Suprapubic skin (tissue), 4 donors: Measurements from ENCODE around the gene PRR20G. TPM values are rescaled to one million over a fixed set of nuclear protein-coding genes. Genes with fewer than 3 reads are reported as not detected.
"Not testable (repeated sequence)": the region's sequence is repeated elsewhere in the genome, so short reads cannot be mapped to it uniquely, and the experiment has no call there.

ENCODE experiments used
- DNase-seq, 2 donors: peaks; one replicate each; pipeline ENCODE4 v3.0.0-alpha.2; 2019; ENCODE audit warnings: low spot score in 2 of 2
- H3K27ac ChIP-seq: fragments of 200-600 bp; sonication (generic); one replicate; pipeline ENCODE4 v1.5.1; 2019
- H3K27me3 ChIP-seq: fragments of 200-600 bp; sonication (generic); one replicate; pipeline ENCODE4 v1.5.1; 2019
- H3K36me3 ChIP-seq: fragments of 200-600 bp; sonication (generic); one replicate; pipeline ENCODE4 v1.5.1; 2019
- H3K4me1 ChIP-seq: fragments of 200-600 bp; sonication (generic); one replicate; pipeline ENCODE4 v1.5.1; 2019
- H3K4me3 ChIP-seq: fragments of 200-600 bp; sonication (generic); one replicate; pipeline ENCODE4 v1.5.1; 2019; ENCODE audit warnings: mild to moderate bottlenecking
- H3K9me3 ChIP-seq: fragments of 200-600 bp; sonication (generic); one replicate; pipeline ENCODE4 v1.5.1; 2019
- EP300 ChIP-seq: sonication (generic); formaldehyde crosslinking; IDR thresholded peaks from one replicate; pipeline ENCODE4 v1.6.1; 2017; ENCODE audit warnings: antibody characterized with exemption
- POLR2A ChIP-seq, 2 donors: fragments of 450-650 bp; IDR thresholded peaks; one replicate each; pipeline ENCODE4 v1.6.1; 2017; ENCODE audit warnings: antibody characterized with exemption in 2 of 2, mild to moderate bottlenecking in 2 of 2, moderate library complexity in 2 of 2
- POLR2AphosphoS5 ChIP-seq, 3 donors: sonication (generic); formaldehyde crosslinking; IDR thresholded peaks; one replicate each; pipeline ENCODE4 v1.6.1; 2017; ENCODE audit warnings: antibody characterized with exemption in 3 of 3
- WGBS: methylation state at CpG from one replicate; pipeline ENCODE4 v1.1.5; 2018; 5-methylcytosine and 5-hydroxymethylcytosine counted together
- total RNA-seq, 4 donors: library from RNA; depleted of rRNA; stranded (reverse); fragments of >200 nt; gene quantifications; one replicate each; pipeline ENCODE4 v1.1.0, GENCODE V29; 2016
- TF ChIP-seq, protein P1 (sequence below), 2 donors: fragments of 200-600 bp in 1 of 2; fragments of 450-650 bp in 1 of 2; sonication (generic) in 1 of 2; IDR thresholded peaks; one replicate each; pipeline ENCODE4 v1.5.1; 2016 to 2019; ENCODE audit warnings: antibody characterized with exemption in 2 of 2, mild to moderate bottlenecking in 1 of 2, moderate library complexity in 1 of 2

Gene PRR20G
- total RNA-seq, 4 donors from 2014 or later = not detected

- Histone ChIP-seq H3K36me3 (no peaks in the 10 kb centered on the region), H3K27ac (no peak overlapping the region), H3K4me3 (no peak overlapping the region), H3K27me3 (peaks cover 4% of the 10 kb centered on the region), H3K4me1 (no peaks in the 10 kb centered on the region), H3K9me3 (no peaks in the 10 kb centered on the region)
- WGBS = 65% methylated on average over 4 of the region's 4 CpGs
- no peak for TF ChIP-seq POLR2A (IDR thresholded peaks at IDR 0.05)
- TF ChIP-seq POLR2AphosphoS5 (IDR thresholded peaks at IDR 0.05) = no peak
- TF ChIP-seq, protein P1, sequence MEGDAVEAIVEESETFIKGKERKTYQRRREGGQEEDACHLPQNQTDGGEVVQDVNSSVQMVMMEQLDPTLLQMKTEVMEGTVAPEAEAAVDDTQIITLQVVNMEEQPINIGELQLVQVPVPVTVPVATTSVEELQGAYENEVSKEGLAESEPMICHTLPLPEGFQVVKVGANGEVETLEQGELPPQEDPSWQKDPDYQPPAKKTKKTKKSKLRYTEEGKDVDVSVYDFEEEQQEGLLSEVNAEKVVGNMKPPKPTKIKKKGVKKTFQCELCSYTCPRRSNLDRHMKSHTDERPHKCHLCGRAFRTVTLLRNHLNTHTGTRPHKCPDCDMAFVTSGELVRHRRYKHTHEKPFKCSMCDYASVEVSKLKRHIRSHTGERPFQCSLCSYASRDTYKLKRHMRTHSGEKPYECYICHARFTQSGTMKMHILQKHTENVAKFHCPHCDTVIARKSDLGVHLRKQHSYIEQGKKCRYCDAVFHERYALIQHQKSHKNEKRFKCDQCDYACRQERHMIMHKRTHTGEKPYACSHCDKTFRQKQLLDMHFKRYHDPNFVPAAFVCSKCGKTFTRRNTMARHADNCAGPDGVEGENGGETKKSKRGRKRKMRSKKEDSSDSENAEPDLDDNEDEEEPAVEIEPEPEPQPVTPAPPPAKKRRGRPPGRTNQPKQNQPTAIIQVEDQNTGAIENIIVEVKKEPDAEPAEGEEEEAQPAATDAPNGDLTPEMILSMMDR (IDR thresholded peaks at IDR 0.05) = no peak
- no peak for TF ChIP-seq EP300
- DNase-seq = no peak
Observed at GRCh38 chr3:127320529-127321121, 32.8 kb upstream of the PRR20G start.

DNA sequence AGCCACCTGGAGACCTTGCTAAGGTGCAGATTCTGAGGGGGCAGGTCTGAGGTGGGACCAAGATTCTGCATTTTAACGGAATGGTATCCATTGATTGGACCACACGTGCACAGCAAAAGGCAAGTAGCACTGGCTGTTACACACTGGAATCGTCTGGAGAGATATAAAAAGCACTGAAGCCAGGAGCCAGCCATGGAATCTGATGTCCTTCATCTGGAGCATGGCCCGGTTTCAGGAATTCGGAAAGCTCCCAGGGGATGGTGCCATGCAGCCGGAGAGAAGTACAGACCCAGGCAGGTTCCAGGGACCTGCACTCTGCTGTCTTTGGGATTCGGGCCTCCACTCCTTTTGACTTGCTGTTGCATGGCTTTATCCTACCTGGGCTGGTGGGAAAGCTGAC lies 28.8 kb upstream of the PRR20G start:
- H3K9me3 ChIP-seq = no peaks in the 10 kb centered on the region
- no peaks in the 10 kb centered on the region for H3K36me3 ChIP-seq
- no peak for TF ChIP-seq POLR2AphosphoS5 (IDR thresholded peaks at IDR 0.05)
- TF ChIP-seq EP300 = no peak
- TF ChIP-seq, protein P1 (IDR thresholded peaks at IDR 0.05) = no peak
- TF ChIP-seq POLR2A (IDR thresholded peaks at IDR 0.05) = no peak
- no peaks in the 10 kb centered on the region for H3K4me1 ChIP-seq
- no peak overlapping the region for H3K4me3 ChIP-seq
- 78% methylated on average over 7 of the region's 7 CpGs for WGBS
- peaks cover 13% of the 10 kb centered on the region for H3K27me3 ChIP-seq
- no peak for DNase-seq
- no peak overlapping the region for H3K27ac ChIP-seq

DNA sequence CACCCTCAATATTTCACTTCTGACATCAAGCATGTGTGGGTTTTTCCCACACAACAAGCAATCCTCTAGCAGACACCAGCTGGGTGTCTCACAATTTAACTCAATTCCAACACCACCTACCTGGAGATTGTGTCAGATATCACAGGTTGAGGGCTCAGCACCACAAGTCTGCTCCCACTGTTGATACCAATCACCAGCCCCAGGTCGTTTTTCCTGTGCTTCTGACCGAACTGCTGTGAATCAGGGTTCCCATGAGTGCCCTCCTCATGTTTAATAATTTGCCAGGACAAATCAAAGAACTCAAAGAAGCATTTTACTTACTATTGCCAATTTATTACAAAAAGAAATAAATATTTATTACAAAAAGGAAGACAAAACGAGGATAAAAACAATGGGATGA lies 25.0 kb upstream of the PRR20G start:
- no peaks in the 10 kb centered on the region for H3K9me3 ChIP-seq
- peaks cover 17% of the 10 kb centered on the region for H3K27me3 ChIP-seq
- H3K4me3 ChIP-seq = no peak overlapping the region
- no peak for TF ChIP-seq POLR2A (IDR thresholded peaks at IDR 0.05)
- TF ChIP-seq, protein P1 (IDR thresholded peaks at IDR 0.05) = no peak
- TF ChIP-seq POLR2AphosphoS5 (IDR thresholded peaks at IDR 0.05) = no peak
- TF ChIP-seq EP300 = no peak
- DNase-seq = no peak
- no peak overlapping the region for H3K27ac ChIP-seq
- 48% methylated on average over 3 of the region's 3 CpGs for WGBS
- no peaks in the 10 kb centered on the region for H3K36me3 ChIP-seq
- H3K4me1 ChIP-seq = no peaks in the 10 kb centered on the region

- H3K36me3 ChIP-seq, DNase-seq, H3K27ac ChIP-seq, H3K9me3 ChIP-seq, H3K4me3 ChIP-seq: not testable (repeated sequence)
- Histone ChIP-seq H3K4me1 (peaks cover 12% of the 10 kb centered on the region), H3K27me3 (peaks cover 23% of the 10 kb centered on the region)
- 89% methylated on average over 17 of the region's 28 CpGs for WGBS
Observed at GRCh38 chr3:127308821-127309220, 21.0 kb upstream of the PRR20G start.

DNA sequence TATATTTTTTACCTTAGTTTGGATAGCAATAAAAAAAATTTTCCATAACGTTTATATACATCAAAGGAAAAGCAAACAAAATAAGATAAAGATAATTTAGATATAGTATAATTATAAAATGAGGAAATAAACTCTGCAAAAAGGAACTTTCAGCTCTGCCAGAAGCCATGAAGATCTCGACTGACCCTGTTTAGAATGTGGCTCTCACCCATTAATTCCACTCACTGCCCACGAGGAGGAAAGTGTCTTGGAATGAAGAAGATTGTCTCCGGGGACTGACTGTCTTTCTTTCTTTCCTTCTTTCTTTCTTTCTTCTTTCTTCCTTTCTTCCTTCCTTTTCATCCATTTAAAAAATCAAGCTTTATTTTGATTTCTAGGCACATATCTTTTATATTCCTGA lies 20.1 kb upstream of the PRR20G start:
- DNase-seq = no peak
- 54% methylated on average over 4 of the region's 4 CpGs for WGBS
- Histone ChIP-seq H3K27ac (no peak overlapping the region), H3K36me3 (no peaks in the 10 kb centered on the region), H3K9me3 (no peaks in the 10 kb centered on the region), H3K4me3 (no peak overlapping the region), H3K4me1 (peaks cover 13% of the 10 kb centered on the region), H3K27me3 (peaks cover 15% of the 10 kb centered on the region)
- no peak for TF ChIP-seq EP300
- TF ChIP-seq, protein P1 (IDR thresholded peaks at IDR 0.05) = no peak
- TF ChIP-seq POLR2AphosphoS5 (IDR thresholded peaks at IDR 0.05) = no peak
- TF ChIP-seq POLR2A (IDR thresholded peaks at IDR 0.05) = no peak
